GM19193 (cell line): ENCODE measurements around the gene TLR5.

Experiments used
- POLR2A ChIP-seq: IDR thresholded peaks from 4 replicates; pipeline ENCODE4 v1.6.1; 2011; ENCODE audit not compliant: insufficient read depth, insufficient read length; ENCODE audit errors: extremely low read depth

TLR5 gene

DNA sequence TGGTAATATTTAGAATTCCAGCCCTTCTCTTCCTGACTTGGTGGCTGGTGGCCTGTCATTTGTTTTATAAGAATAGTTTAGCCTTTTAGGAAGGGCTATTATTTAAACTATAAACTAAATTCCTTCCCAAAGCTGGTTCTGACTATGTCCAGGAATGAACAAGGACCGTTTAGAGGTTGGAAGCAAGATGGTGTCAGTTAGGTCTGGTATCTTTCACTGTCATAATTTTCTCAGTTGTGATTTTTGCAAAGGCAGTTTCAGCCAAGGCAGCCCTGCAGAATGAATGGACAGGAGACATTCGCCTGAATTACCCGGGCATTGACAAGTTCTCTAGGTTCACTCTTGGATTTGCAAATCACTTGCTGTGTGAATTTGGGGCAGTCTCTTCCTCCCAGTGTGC, 67.2 kb downstream of the TLR5 start:
- no peak for TF ChIP-seq POLR2A

GRCh38 chr1:223074445-223075300, 68.4 kb downstream of the TLR5 start:
- no peak for TF ChIP-seq POLR2A

- TF ChIP-seq POLR2A = no peak
These were observed 74.0 kb downstream of the TLR5 start for GRCh38 chr1:223068900-223069665.

DNA sequence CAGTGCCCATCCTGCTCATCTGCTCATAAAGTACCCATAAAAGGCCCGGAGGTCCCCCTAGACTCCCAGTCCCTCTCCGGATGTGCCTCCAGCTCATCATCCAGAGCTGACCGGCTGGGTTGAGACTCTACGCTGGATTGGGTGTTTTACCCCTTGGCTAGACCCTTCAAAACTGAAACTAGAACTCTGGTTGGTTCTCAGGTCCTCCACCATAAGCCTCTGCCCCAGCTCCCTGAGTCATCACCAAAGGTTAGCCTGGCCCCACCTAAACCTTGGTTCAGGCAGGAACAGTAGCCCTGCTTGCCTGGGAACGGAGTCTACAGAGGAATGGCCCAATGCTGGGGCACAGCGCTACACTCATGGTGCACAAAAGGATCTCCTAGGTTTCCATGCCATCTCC, 75.1 kb downstream of the TLR5 start:
- no peak for TF ChIP-seq POLR2A

GRCh38 chr1:223066415-223066814, 76.6 kb downstream of the TLR5 start:
- TF ChIP-seq POLR2A = no peak

- TF ChIP-seq POLR2A = no peak
These were observed 80.9 kb downstream of the TLR5 start for GRCh38 chr1:223062177-223062576.

- no peak for TF ChIP-seq POLR2A
These were observed 83.5 kb downstream of the TLR5 start for GRCh38 chr1:223059526-223059925.
